Osteoblast (primary cell): Measurements from ENCODE around the gene JPT2. TPM values are rescaled to one million over a fixed set of nuclear protein-coding genes. Genes with fewer than 3 reads are reported as not detected.
"Not testable (repeated sequence)": the region's sequence is repeated elsewhere in the genome, so short reads cannot be mapped to it uniquely, and the experiment has no call there.

Experiments
- DNase-seq: peaks from one replicate; pipeline ENCODE4 v3.0.0; 2011; ENCODE audit warnings: low spot score, mixed read lengths; ENCODE audit not compliant: insufficient read length; ENCODE audit errors: missing footprints
- H2AFZ ChIP-seq: 2 replicates; pipeline ENCODE4 v1.6.0; 2011; ENCODE audit warnings: mild to moderate bottlenecking, low read length
- H3K27ac ChIP-seq: 2 replicates; pipeline ENCODE4 v1.5.1; 2011; ENCODE audit warnings: mild to moderate bottlenecking, low read depth, low read length, moderate library complexity
- H3K27me3 ChIP-seq: 2 replicates; pipeline ENCODE4 v1.6.0; 2012; ENCODE audit warnings: mild to moderate bottlenecking, control low read depth, inconsistent platforms, low read length, moderate library complexity; ENCODE audit not compliant: insufficient read depth
- H3K36me3 ChIP-seq: 2 replicates; pipeline ENCODE4 v1.5.1; 2011; ENCODE audit warnings: mild to moderate bottlenecking, low read length, control low read depth, moderate library complexity; ENCODE audit not compliant: insufficient read depth
- H3K4me1 ChIP-seq: 2 replicates; pipeline ENCODE4 v1.5.1; 2011; ENCODE audit warnings: mild to moderate bottlenecking, low read length, control low read depth, moderate library complexity; ENCODE audit not compliant: insufficient read depth
- H3K4me2 ChIP-seq: 2 replicates; pipeline ENCODE4 v1.6.0; 2011; ENCODE audit warnings: mild to moderate bottlenecking, low read length; ENCODE audit not compliant: insufficient read depth
- H3K4me3 ChIP-seq: fragments of 200-600 bp; sonication (generic); 3 replicates; pipeline ENCODE4 v1.5.1; 2012; ENCODE audit warnings: mild to moderate bottlenecking, low read length, inconsistent platforms; ENCODE audit not compliant: insufficient read depth
- H3K79me2 ChIP-seq: 2 replicates; pipeline ENCODE4 v1.6.0; 2012; ENCODE audit warnings: mild to moderate bottlenecking, low read length, control low read depth, inconsistent platforms; ENCODE audit not compliant: insufficient read depth
- H3K9me3 ChIP-seq: 2 replicates; pipeline ENCODE4 v1.5.1; 2011; ENCODE audit warnings: low read depth, low read length, control low read depth
- H4K20me1 ChIP-seq: 2 replicates; pipeline ENCODE4 v1.6.0; 2012; ENCODE audit warnings: mild to moderate bottlenecking, low read length, control low read depth; ENCODE audit not compliant: insufficient read depth
- total RNA-seq: library from RNA; depleted of rRNA; stranded (reverse); fragments of >200 nt; gene quantifications from 2 replicates; pipeline ENCODE4 v1.2.3, GENCODE V29; 2012
- TF ChIP-seq, protein P1 (sequence below): IDR thresholded peaks from 2 replicates; pipeline ENCODE4 v1.5.1; 2011; ENCODE audit warnings: mild to moderate bottlenecking, low read depth, low read length, moderate library complexity; ENCODE audit errors: extremely low read depth

JPT2 gene
- total RNA-seq, 1 donor, result 22.8 TPM

DNA sequence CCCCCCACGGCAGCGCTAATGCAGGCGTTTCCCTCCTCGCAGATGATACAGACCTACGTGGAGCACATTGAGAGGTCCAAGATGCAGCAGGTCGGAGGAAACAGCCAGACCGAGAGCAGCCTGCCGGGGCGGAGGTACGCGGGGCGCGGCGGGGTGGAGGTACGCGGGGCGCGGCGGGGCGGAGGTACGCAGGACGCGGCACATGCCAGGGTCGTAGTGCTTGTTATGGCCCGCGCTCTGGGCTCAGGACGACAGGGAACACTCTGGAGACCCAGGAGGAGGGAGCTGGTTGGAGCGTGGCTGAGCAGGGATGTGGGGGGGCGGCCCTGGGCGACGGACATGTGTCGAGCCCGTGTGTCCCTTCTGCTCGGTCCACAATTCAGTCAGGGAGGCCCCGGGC is 51.4 kb downstream of the JPT2 start:
- H3K27me3 ChIP-seq, result no peaks in the 10 kb centered on the region
- DNase-seq, result peak; percentile 37
- no peak overlapping the region for H3K4me2 ChIP-seq
- H3K9me3 ChIP-seq, result no peaks in the 10 kb centered on the region
- H3K79me2 ChIP-seq, result peaks cover 44% of the 10 kb centered on the region
- peaks cover 31% of the 10 kb centered on the region for H4K20me1 ChIP-seq
- TF ChIP-seq, protein P1, sequence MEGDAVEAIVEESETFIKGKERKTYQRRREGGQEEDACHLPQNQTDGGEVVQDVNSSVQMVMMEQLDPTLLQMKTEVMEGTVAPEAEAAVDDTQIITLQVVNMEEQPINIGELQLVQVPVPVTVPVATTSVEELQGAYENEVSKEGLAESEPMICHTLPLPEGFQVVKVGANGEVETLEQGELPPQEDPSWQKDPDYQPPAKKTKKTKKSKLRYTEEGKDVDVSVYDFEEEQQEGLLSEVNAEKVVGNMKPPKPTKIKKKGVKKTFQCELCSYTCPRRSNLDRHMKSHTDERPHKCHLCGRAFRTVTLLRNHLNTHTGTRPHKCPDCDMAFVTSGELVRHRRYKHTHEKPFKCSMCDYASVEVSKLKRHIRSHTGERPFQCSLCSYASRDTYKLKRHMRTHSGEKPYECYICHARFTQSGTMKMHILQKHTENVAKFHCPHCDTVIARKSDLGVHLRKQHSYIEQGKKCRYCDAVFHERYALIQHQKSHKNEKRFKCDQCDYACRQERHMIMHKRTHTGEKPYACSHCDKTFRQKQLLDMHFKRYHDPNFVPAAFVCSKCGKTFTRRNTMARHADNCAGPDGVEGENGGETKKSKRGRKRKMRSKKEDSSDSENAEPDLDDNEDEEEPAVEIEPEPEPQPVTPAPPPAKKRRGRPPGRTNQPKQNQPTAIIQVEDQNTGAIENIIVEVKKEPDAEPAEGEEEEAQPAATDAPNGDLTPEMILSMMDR, result no peak
- no peak overlapping the region for H2AFZ ChIP-seq
- no peak overlapping the region for H3K4me3 ChIP-seq
- no peak overlapping the region for H3K27ac ChIP-seq
- H3K36me3 ChIP-seq, result peaks cover 41% of the 10 kb centered on the region
- no peaks in the 10 kb centered on the region for H3K4me1 ChIP-seq

DNA sequence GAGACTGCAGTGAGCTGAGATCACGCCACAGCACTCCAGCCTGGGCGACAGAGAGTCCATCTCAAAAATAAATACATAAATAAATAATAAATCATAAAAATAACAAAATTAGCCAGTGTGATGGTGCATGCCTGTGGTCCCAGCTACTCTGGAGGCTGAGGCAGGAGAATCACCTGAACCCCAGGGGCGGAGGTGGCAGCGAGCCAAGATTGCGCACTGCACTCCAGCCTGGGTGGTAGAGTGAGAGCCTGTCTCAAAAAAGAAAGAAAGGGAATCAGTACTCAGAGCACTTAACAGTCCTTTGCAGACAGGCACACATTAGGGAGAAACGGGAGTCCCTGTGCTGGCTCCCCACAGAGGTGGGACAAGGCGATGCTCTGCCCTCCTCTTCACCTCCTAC is 53.0 kb downstream of the JPT2 start:
- Histone ChIP-seq H3K4me2 (no peak overlapping the region), H3K27ac (no peak overlapping the region), H4K20me1 (peaks cover 40% of the 10 kb centered on the region), H3K79me2 (peaks cover 51% of the 10 kb centered on the region), H3K27me3 (no peaks in the 10 kb centered on the region), H3K4me1 (no peaks in the 10 kb centered on the region), H2AFZ (no peak overlapping the region), H3K9me3 (no peaks in the 10 kb centered on the region), H3K4me3 (no peak overlapping the region), H3K36me3 (peaks cover 49% of the 10 kb centered on the region)
- TF ChIP-seq, protein P1, result no peak
- peak; percentile 69 for DNase-seq

DNA sequence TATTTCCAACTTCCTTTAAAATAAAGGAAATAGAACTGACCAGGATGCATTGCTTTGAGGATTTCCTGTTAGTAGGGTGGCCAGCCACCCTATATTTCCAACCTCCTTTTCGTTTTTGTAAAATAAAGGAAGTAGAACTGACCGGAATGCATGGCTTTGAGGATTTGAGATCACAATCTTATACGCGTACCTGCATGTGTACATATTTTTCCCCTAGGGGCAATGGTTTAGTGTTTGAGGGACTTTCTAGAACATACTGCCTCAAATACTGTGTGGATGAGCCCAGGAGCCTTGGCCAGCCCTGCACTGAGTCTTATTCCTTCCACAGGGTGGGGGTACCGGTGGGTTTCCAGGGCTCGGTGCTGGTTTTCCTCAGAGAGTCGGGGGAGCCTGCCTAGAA is 53.5 kb downstream of the JPT2 start:
- H3K4me1 ChIP-seq, result no peaks in the 10 kb centered on the region
- peaks cover 44% of the 10 kb centered on the region for H3K36me3 ChIP-seq
- no peaks in the 10 kb centered on the region for H3K9me3 ChIP-seq
- H3K79me2 ChIP-seq, result peaks cover 48% of the 10 kb centered on the region
- peaks cover 38% of the 10 kb centered on the region for H4K20me1 ChIP-seq
- TF ChIP-seq, protein P1, result no peak
- no peaks in the 10 kb centered on the region for H3K27me3 ChIP-seq
- DNase-seq, result peak; percentile 76
- H3K4me2 ChIP-seq, result no peak overlapping the region
- H2AFZ ChIP-seq, result no peak overlapping the region
- H3K27ac ChIP-seq, result no peak overlapping the region
- no peak overlapping the region for H3K4me3 ChIP-seq

DNA sequence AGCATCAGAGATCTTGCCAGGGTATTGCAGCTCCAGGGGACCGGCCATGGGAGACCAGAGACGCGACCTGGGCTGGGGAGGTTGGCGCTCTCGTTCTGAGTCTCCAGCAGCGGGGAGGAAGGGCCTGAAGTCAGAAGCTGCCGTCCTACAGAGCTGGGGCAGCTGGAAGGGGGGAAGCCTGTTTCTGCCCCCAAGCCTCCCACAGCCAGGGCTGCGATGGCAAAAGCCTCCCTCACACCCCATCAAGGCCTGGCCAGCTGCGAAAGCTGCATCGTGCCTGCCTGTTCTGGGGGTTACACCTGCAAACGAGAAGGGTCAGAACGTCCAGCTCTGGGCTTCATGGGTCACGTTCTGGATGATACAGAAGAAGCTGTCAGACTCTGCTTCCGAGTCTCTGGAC is 54.0 kb downstream of the JPT2 start:
- no peak overlapping the region for H3K27ac ChIP-seq
- TF ChIP-seq, protein P1, result no peak
- no peaks in the 10 kb centered on the region for H3K4me1 ChIP-seq
- peaks cover 45% of the 10 kb centered on the region for H3K79me2 ChIP-seq
- no peaks in the 10 kb centered on the region for H3K9me3 ChIP-seq
- peaks cover 33% of the 10 kb centered on the region for H4K20me1 ChIP-seq
- peaks cover 39% of the 10 kb centered on the region for H3K36me3 ChIP-seq
- H2AFZ ChIP-seq, result no peak overlapping the region
- H3K4me3 ChIP-seq, result no peak overlapping the region
- H3K4me2 ChIP-seq, result no peak overlapping the region
- peak; percentile 56 for DNase-seq
- H3K27me3 ChIP-seq, result no peaks in the 10 kb centered on the region

DNA sequence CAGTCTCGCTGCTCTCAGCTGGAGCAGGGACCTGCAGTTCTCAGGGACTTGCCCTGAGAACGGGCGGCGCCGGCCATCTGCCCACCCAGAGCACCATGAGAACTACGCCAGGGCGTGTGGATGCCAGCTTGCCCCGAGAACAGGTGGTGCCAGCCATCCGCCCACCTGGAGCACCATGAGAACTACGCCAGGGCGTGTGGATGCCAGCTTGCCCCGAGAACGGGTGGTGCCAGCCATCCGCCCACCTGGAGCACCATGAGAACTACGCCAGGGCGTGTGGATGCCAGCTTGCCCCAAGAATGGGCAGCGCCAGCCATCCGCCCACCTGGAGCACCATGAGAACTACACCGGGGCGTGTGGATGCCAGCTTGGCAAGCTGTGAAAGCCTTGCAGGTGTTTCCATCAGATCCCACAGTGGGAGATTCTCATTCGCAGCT is 54.5 kb downstream of the JPT2 start:
- H3K4me2 ChIP-seq, H3K27me3 ChIP-seq, H2AFZ ChIP-seq, H3K4me3 ChIP-seq, H3K27ac ChIP-seq, H3K9me3 ChIP-seq, H3K4me1 ChIP-seq: not testable (repeated sequence)
- H4K20me1 ChIP-seq, result peaks cover 28% of the 10 kb centered on the region
- peak; percentile 82 for DNase-seq
- H3K36me3 ChIP-seq, result peaks cover 35% of the 10 kb centered on the region
- peaks cover 40% of the 10 kb centered on the region for H3K79me2 ChIP-seq
